ENCODE measurements around the gene GARNL3.

Gene GARNL3

GRCh38 chr9:127293328-127293727 is 28.8 kb downstream of the GARNL3 start (continued):
- TF ChIP-seq TSHZ1 (tag by site-specific recombination; IDR thresholded peaks at IDR 0.05; ENCODE audit: borderline replicate concordance), result no peak
- no peak for TF ChIP-seq ZNF624 (tag by site-specific recombination; IDR thresholded peaks at IDR 0.05)

GRCh38 chr9:127293767-127294166 is 29.2 kb downstream of the GARNL3 start:
- no peaks in the 10 kb centered on the region for H3K4me1 ChIP-seq (ENCODE audit: control insufficient read depth, insufficient read depth, low read length)
- TF ChIP-seq ZNF670 (tag by site-specific recombination; IDR thresholded peaks at IDR 0.05; ENCODE audit: low read depth) (no peak), ZNF792 (tag by site-specific recombination; IDR thresholded peaks at IDR 0.05) (no peak), ZNF214 (tag by site-specific recombination; IDR thresholded peaks at IDR 0.05; ENCODE audit: borderline replicate concordance) (no peak), ZNF394 (tag by site-specific recombination; IDR thresholded peaks at IDR 0.05; ENCODE audit: borderline replicate concordance) (no peak), ZNF404 (tag by site-specific recombination; IDR thresholded peaks at IDR 0.05) (no peak), HOXA7 (CRISPR knock-in tag; IDR thresholded peaks at IDR 0.05; ENCODE audit: borderline replicate concordance) (no peak), ZNF37A (tag by site-specific recombination; IDR thresholded peaks at IDR 0.05) (no peak), ZNF10 (tag by site-specific recombination; IDR thresholded peaks at IDR 0.05) (no peak), ZNF621 (tag by site-specific recombination; IDR thresholded peaks at IDR 0.05) (no peak)
- CTCF ChIA-PET, result no interaction called here
- no peak overlapping the region for H3K27ac ChIP-seq (ENCODE audit: extremely low read depth, low read depth, low read length)
- POLR2A ChIA-PET, result no interaction called here
- no peaks in the 10 kb centered on the region for H3K36me3 ChIP-seq (ENCODE audit: control insufficient read depth in 2 of 2, insufficient read depth in 1 of 2, low read length in 2 of 2)
- no peaks in the 10 kb centered on the region for H3K9me3 ChIP-seq (ENCODE audit: control insufficient read depth, insufficient read depth, low read depth, low read length)
- H3K4me3 ChIP-seq (ENCODE audit: low read depth, low read length), result no peak overlapping the region

- TF ChIP-seq ZBTB20 (tag by site-specific recombination; IDR thresholded peaks at IDR 0.05) (no peak), ZNF311 (tag by site-specific recombination; IDR thresholded peaks at IDR 0.05; ENCODE audit: borderline replicate concordance) (no peak), ZNF449 (tag by site-specific recombination; IDR thresholded peaks at IDR 0.05) (no peak), ZBTB17 (tag by site-specific recombination; IDR thresholded peaks at IDR 0.05) (peak; percentile 46), ATF2 (tag by site-specific recombination; IDR thresholded peaks at IDR 0.05; ENCODE audit: low read depth) (no peak), ZSCAN16 (tag by site-specific recombination; IDR thresholded peaks at IDR 0.05) (no peak), ZNF10 (tag by site-specific recombination; IDR thresholded peaks at IDR 0.05) (no peak)
- Histone ChIP-seq H3K27ac (ENCODE audit: extremely low read depth, low read depth, low read length) (no peak overlapping the region), H3K4me3 (ENCODE audit: low read depth, low read length) (no peak overlapping the region), H3K4me1 (ENCODE audit: control insufficient read depth, insufficient read depth, low read length) (no peaks in the 10 kb centered on the region), H3K9me3 (ENCODE audit: control insufficient read depth, insufficient read depth, low read depth, low read length) (no peaks in the 10 kb centered on the region), H3K36me3 (ENCODE audit: control insufficient read depth in 2 of 2, insufficient read depth in 1 of 2, low read length in 2 of 2) (no peaks in the 10 kb centered on the region)
- POLR2A ChIA-PET, result no interaction called here
- CTCF ChIA-PET, result no interaction called here
Measured at GRCh38 chr9:127295005-127295404, 30.4 kb downstream of the GARNL3 start.
